Fibroblast of skin of scalp (primary cell): ENCODE data around the gene TBC1D23.
A peak's percentile ranks its signal among the peaks of the same experiment; 100 is the strongest.
"Not testable (repeated sequence)": the region's sequence is repeated elsewhere in the genome, so short reads cannot be mapped to it uniquely, and the experiment has no call there.

Experiments used
- DNase-seq: peaks from one replicate; pipeline ENCODE4 v3.0.0-alpha.2; 2013

The TBC1D23 gene

DNA sequence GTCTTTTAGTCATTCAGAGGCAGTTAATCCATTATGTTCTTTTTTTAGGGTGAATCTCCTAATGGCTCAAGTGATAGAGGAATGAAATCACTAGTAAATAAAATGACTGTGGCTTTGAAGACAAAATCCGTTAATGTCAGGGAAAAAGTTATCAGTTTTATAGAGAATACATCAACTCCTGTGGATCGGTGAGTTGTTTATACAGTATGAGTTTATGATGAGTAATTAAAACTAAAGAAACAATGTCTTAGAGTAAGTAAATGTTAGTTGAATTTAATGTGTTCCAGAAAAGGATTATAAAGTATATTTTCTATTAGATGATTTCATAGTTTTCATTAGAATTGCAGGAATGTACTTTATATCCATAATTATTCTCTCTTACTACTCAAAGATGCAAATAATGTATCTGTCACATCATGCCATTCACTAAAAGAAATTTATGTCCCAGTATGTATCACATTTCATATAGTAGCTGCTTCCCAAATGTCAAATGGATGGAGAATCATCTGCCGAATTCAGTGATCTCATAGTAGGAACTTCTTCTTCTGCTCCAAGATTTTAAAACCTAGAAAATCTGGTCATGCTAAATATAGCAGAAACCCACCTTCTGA is 49.7 kb downstream of the TBC1D23 start:
- no peak for DNase-seq

DNA sequence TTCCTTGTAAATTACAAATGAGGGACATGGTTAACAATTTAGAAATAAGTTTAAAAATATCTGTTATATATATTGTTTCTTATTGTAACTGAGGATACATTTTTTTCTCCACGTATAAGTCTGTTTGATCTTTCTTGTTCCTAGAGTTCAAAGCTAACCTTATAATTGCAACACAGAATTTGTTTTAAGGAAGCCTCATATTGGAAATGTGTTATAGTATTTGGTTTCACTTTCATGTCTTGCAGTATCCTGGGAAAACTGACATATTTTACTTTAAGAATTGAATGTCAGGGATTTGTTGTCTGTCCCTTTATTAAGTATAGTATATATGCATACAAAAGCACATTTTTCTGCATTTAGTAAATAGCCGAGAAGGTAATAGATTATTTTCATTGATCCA is 50.2 kb downstream of the TBC1D23 start:
- no peak for DNase-seq

- peak; percentile 64 for DNase-seq
Measured at GRCh38 chr3:100316641-100317069, 55.9 kb downstream of the TBC1D23 start.

GRCh38 chr3:100317912-100318311 is 57.1 kb downstream of the TBC1D23 start:
- no peak for DNase-seq

DNA sequence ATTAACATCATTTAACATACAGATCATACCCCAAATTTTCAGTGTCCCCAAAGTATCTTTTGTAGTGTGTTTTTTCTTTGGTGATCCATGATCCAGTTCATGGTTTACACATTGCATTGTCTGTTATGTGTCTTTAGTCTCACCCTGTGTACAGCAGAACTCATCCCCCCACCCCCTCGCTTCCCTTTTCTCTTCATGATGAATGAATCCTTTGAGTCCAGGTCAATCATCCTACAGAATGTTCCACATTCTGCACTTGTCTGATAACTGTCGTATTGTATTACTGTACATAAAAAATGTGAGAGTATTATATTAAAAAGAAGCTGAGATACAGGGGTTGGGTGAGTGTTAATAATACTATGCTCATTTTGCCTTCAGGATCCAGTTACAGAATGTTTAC is 59.2 kb downstream of the TBC1D23 start:
- DNase-seq = no peak

DNA sequence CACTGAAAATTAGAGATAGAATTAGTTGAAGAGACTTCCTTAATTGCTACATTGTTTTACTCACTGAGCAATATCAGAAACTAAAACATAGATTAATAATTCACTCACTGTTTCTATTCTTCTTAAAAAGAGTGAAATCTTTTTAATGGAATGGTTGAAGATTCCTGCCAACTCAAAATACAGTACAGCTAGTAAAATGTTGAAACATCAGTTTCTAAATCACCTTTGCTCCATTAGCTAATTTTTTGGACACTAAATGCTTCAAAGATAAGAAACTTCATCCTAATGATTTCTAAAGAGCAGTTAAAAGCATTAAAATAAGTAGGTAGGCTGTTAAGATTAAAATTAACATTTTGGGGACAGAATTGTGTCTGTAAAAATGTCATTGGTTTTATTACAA is 63.3 kb downstream of the TBC1D23 start:
- no peak for DNase-seq

GRCh38 chr3:100325827-100326226 is 65.0 kb downstream of the TBC1D23 start:
- no peak for DNase-seq

DNA sequence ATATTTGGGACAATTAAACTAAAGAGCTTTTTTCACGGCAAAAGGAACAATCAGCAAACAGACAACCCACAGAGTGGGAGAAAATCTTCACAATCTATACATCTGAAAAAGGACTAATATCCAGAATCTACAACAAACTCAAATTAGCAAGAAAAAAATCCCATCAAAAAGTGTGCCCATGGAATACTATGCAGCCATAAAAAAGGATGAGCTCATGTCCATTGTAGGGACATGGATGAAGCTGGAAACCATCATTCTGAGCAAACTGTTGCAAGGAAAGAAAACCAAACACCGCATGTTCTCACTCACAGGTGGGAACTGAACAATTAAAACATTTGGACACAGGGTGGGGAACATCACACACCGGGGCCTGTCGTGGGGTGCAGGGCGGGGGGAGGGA is 66.6 kb downstream of the TBC1D23 start:
- not testable (repeated sequence) for DNase-seq

- DNase-seq = no peak
Measured at GRCh38 chr3:100329800-100330489, 69.2 kb downstream of the TBC1D23 start.

GRCh38 chr3:100330651-100331050 is 69.9 kb downstream of the TBC1D23 start:
- no peak for DNase-seq

DNA sequence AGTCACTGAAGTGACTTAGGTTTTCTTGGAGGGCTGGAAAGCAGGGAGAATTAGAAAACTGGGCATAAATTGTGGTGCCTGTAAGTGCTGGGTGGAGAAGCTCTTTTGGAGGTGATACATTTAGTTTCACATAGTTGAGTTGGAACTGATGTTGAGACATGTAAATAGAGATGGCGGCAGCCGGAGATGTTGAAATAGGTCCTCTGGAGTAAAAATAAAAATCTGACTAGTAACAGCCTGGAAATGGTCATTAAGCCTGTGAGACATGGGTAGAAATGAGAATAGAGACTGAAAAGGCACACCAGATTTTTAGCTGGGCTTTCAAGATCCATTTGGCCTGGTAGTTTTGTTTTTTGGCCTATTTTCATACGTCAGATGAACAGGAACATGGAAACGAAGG is 70.9 kb downstream of the TBC1D23 start:
- DNase-seq = no peak

- DNase-seq = no peak
Measured at GRCh38 chr3:100333051-100333450, 72.3 kb downstream of the TBC1D23 start.

DNA sequence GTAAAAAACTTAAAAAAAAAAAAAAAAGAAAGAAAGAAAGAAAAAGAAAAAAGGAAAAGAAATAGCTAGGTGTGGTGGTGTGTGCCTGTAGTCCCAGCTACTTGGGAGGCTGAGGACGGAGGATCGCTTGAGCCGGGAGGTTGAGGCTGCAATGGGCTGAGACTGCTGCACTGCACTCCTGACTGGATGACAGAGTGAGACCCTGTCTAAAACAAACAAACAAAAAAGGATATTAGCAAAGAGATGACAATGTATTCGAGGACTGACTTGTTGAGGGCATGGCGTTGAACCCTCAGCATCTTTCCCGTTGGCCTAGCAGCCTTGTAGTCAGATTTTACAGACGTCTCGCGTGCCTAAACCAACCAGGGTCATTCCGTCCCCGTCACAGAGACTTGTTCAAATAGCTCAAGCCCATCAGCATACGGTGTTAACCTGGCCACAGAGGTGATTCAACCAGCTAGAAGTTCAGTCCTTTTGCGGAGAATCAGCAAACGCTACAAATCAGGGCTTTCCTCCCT is 73.2 kb downstream of the TBC1D23 start:
- DNase-seq = no peak

DNA sequence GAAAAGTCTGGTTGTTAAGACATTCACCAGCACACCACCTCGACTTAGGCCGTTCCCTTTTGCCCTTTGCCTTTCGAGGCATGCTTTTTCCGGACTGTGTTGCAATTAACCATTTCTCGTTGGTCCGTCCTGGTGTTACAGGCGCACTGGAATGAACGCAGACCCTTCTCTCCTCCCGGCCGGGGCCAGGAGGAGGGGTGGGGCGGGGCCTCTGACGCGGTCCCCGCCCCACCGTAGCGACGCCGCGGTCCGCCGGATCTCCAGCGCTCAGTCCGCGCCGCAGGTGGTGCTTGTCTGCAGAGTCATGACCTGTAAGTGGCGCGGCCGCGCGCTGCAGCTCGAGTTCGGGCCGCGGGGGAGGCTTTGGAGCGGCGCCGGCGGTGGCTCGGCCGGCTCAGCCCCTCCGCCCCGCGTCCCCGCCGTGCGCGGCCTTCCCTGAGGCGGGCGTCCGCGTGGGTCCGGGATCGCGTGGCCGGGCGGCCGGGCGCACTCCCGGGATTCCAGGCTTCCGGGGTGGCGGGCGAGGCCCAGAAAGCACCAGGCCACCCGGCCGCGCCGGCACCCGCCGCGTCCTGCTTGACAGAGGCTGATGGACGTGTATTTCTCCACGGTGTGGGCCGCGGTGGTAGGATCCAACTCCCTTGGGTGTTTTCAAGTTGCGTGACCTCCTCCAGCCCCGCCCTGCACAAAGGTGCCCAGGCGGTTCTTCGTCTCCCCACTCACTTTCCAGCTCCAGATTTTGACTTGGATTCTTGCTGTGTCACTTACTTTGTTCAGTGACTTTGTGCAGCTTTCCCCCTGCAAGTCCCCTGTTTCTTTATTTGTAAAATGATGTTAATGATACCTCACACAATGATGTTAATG is 73.9 kb downstream of the TBC1D23 start, which contains the start of gene NIT2:
NIT2 (plus strand) TSS at position 270 of the 864 bp plus-strand sequence; CDS start at position 305, 35 bp downstream.
- DNase-seq = peak; percentile 76

- peak; percentile 13 for DNase-seq
Measured at GRCh38 chr3:100335434-100335833, 74.6 kb downstream of the TBC1D23 start.

- not testable (repeated sequence) for DNase-seq
Measured at GRCh38 chr3:100336229-100336628, 75.4 kb downstream of the TBC1D23 start.

DNA sequence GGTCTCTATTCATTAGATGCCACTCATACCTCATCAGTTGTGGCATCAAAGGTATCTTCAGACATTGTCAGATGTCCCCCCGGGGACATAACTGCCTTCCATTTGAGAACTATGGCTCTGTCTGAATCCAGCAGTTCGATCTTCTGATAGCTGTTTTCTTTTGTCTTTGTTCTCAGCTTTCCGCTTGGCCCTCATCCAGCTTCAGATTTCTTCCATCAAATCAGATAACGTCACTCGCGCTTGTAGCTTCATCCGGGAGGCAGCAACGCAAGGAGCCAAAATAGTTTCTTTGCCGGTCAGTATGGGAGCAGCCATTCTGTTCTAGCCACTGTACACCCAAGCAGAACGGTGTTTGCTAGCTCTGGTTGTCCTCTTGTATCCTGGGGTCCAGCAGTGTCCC is 78.1 kb downstream of the TBC1D23 start:
- DNase-seq = no peak

DNA sequence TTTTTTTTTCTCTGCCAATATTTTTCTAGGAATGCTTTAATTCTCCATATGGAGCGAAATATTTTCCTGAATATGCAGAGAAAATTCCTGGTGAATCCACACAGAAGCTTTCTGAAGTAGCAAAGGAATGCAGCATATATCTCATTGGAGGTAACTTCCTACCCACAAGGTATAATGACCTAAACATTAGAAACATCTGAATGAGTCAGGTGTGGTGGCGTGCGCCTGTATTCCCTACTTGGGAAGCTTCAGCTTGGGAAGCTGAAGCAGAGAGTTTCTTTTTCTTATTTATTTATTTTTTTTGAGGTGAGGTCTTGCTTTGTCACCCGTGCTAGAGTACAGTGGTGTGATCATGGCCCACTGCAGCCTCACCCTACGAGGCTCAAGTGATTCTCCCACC is 79.0 kb downstream of the TBC1D23 start:
- DNase-seq = no peak

- DNase-seq = no peak
Measured at GRCh38 chr3:100340527-100340926, 79.7 kb downstream of the TBC1D23 start.

DNA sequence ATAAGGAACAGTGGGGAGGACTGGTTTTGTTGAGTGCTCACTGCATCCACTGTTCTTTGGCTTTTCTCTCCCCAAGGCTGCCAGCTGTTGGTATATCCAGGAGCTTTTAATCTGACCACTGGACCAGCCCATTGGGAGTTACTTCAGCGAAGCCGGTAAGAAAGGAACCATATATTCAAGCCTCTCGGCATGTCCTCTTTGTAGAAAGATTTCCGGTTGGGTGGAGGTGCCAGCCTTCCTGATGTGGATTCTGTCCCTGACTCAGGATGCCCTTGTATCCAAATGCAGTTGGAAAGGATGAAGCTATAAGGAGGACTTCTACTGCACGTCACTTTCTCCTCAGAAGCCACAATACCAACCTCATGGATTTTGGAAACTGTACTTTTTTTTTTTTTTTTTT is 87.9 kb downstream of the TBC1D23 start:
- DNase-seq = no peak

GRCh38 chr3:100351770-100352169 is 91.0 kb downstream of the TBC1D23 start:
- not testable (repeated sequence) for DNase-seq

- DNase-seq = peak; percentile 31
Measured at GRCh38 chr3:100352296-100353231, 91.8 kb downstream of the TBC1D23 start.
